MV-4-11 (cell line): Measurements from ENCODE around the gene PTPRE.
"Not testable (repeated sequence)": the region's sequence is repeated elsewhere in the genome, so short reads cannot be mapped to it uniquely, and the experiment has no call there.

ENCODE experiments used
- DNase-seq: peaks from one replicate; lab custom pipeline; 2025; lab: John Stamatoyannopoulos, UW

The PTPRE gene

GRCh38 chr10:127982601-127983000, 75.7 kb downstream of the PTPRE start:
- DNase-seq = no peak

DNA sequence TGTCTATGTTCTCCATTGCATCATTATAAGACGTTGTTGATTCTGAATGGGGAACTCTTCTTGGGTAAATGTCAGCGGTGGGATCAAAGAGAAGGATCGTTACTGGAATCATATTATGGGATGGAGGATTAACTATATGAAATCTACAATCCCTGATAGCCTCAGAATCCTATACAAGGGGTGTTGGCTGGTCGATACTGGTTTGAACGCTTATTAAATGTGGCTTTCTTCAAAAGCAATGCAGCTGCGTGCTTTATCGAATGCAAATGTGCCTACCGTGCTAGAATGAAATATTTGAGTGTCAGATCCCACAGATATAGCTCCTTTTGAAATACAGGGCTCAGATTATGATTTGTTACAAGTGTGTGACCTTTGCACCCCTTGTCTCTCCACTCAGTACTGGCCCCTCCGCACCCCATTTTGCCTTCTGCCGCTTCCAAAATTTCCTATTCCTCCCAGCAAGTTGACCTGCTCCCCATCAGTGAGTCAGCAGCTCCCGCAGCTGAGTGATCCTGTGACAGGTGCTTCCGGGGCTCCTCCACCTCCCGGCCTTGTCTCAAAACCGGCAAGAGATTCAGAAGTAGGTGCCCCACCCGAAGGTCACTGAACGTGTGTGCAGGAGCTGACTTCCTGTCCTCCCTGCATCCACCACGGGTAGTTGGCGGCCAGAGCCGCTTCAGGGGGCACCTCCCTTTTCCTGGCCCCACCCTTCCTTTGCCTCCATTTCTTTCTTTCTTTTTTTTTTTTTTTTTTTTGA, 76.6 kb downstream of the PTPRE start:
- no peak for DNase-seq

GRCh38 chr10:127984945-127985344, 78.0 kb downstream of the PTPRE start:
- DNase-seq = no peak

DNA sequence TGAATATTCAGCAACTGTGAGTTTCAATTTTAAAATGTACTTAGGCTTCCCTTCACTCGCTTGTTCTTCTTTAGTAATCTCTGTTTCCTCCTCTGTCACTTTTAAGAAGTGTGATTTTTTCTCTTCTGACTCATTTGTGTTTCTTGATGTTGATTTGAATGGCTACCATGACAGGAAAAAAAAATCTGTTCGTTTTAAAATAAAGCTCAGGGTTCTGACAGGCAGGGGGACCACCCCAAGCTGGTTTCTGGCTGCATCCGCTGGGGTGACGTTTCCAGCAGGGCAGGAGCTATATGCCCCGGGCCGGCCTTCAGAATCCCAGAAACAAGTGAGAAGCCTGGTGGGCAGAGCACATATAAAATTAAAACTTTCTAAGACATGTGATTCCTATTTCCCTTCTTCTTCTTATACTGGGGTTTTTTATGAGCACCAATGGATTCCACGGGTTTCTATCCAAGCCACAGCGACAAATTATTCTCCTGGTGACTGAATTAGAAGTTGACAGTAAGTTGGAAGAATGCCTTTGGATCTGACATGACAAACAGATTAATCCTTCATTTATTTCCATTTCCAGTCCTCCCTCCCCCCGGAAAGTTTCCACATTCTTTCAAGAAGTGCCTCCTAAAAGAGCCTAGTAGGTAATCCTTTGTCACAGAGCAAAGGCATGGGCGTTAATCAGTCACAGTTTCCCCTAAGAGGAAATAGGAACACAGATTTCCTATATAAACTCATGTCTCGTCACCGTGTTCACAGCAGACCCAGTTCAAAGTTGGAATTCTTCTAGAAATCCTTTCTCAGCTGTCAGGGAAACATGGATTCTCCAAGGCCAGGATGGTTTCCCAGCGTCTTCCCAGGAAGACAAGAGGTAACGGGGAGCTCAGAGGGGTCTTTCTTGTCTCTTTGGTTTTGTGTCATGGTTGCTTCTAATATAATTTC, 79.9 kb downstream of the PTPRE start:
- no peak for DNase-seq

DNA sequence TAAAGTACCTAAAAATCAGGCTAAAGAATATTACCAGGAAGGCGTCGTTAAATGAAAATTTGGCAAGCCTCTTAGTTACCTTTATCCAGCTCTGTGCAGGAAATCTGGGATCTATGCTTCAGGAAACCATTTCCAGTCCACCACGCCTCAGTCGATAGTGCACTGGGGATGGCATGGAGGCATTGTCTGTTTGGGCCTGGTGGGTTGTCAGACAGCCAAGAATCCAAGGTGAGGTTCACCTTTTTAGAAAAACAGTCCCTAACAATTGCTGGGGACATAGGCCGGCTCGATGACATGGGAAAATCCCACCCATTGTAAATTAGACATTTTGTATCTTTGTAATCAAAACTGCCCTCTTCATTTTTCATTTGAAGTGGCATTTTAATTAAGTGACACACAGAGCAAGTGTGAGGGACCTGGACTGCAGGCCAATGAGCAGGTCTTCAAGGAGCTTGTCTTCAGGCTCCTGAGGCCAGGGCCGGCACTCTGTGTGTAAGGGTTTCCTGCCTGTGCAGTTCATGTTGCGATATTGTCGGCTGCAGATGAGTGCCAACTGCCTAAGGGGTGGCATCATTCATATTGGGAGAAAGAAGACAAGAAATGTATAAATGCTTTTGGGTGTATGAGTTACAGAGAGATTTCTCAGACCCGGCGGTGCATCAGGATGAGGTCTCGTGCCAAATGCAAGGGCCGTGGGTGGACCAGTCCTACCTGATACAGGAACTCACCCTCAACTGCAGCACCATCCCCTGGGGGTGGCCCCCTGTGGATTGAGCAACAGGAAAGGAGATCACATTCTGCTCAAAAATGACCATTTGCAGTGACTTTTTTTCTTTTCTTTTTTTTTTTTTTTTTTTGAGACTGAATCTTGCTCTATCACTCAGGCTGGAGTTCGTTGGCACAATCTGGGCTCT, 80.8 kb downstream of the PTPRE start:
- DNase-seq = no peak

- no peak for DNase-seq
Observed at GRCh38 chr10:127989481-127990012, 82.6 kb downstream of the PTPRE start.

GRCh38 chr10:127990132-127990788, 83.4 kb downstream of the PTPRE start:
- not testable (repeated sequence) for DNase-seq

DNA sequence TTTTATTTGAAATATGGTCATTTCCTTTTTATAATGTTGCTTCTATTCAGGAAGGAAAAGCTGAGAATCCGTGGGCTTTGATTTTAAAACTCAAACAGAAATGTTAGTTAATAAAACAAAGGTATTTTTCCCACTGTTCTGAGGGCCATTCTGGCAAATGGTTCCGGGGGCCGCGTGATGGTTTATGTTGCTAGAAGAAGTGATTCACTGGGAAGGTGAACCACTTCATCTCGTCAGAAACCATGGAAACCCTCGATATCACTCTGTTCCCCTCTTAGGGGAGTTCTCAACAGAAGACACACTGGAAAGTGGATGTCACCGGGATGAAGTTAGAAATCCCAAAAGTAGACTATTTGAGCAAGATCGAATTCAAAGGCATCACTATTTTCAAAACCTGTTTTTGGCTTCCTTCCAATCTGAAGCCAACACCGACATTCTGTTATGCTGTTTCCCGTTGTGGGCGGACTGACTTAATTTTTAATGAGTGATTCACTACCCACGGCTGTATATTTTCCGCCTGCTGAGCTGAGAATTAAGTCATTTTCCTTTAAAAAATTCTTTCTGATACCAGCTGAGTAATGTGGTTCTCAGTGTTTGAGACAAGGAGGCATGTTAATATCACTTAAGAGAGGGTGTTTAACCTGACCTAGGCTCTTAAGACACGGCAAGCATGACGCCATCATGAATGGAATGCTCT, 84.1 kb downstream of the PTPRE start:
- DNase-seq = no peak

DNA sequence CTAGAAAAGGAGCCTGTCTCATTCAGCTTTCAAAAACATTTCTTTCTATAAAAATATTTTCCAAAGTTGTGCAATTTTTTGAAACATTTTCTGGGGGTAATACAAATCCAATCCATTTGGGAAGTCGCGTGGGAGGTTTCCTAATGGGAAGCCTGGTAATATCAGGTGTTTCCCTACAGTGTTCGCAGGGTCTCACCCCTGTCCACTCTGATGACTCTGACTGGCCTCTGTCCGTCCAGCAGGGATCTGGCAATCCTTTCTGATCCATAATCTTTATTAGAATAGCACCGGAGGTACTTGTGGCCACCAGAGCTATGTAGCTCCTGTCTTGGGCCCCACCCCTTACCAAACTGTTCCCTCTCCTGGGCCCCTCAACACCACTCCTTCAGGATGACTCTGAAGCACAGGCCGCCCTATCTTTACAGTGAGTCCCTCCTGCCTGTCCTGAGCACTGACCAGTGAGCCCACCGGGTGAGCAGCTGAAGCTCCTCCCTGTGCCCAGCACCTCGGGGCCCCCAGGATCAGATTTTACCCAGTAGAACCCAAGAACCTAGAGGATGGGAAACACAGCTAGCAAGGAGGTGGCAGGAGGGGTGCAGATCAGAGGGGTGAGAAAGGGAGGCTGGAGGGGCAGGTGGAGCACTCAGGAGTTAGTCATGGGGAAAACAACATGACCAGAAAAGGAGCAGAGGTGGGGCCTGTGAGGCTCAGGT, 84.8 kb downstream of the PTPRE start:
- DNase-seq = no peak

DNA sequence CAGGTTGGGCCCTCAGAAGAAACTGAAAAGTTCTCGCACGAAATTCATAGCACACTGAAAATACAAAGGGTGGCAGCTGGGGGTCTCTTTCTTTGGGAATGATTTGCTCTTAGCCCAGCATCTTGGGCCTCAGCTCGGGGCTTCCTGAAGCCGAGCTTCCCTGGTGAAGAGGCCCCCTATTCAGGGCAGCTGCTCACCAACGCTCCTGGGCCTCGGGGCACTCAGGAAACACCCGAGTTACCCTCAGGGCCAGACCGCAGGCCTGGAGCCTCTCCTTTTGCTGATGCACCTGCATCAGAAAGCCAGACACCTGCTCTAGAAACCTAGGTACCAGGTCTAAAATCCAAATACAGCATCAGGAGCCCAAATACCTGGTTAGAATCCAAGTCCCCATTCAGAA, 85.5 kb downstream of the PTPRE start:
- no peak for DNase-seq

DNA sequence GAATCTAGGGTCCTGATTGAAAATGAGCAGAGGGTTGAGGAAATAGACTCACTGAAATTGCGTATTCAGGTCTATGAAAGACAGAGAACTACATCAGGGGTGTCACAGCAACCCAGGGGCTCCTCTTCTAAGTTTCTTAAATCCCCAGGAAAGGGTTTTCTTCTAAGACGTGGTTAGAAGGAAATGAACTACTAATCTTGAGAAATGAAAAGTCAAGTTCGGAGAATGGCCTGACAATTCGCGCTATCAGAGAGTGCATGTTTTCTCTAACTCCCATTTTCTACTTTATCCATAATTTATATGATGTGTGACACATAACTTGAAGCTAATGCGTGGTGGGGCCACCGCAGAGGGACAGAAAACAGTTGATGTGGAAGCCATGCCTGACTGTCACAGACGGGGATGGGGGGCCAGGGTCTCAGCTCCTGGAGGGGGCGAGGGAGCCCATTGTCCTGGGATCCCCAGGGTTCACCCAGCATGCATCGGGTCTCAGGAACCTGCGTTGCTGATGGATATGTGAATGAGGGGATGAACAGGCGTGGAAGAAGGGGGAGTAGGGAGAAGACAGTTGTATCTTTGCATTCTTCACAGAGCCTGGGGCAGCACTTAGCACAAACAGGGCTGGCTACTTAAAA, 86.3 kb downstream of the PTPRE start:
- no peak for DNase-seq

DNA sequence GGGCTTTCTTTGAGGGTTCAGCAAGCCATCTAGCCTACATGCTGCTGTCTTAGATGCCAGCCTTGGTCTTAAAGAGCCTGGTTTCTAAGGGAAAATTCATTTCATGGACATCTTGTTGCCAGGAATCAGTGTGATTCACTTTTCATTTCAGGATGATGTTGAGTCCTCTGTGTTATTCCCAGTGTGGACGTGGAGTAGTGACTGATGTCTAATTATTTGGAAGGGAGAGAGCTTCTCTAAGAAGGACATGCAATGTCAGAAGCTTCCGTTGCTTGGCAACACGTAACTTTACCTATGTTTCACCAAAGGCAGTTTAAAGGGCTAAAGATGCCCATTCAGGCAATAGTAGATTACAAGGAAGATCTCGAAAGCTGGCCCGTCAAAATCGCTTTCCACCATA, 89.0 kb downstream of the PTPRE start:
- no peak for DNase-seq

GRCh38 chr10:127996586-127996985, 89.7 kb downstream of the PTPRE start:
- DNase-seq = no peak

DNA sequence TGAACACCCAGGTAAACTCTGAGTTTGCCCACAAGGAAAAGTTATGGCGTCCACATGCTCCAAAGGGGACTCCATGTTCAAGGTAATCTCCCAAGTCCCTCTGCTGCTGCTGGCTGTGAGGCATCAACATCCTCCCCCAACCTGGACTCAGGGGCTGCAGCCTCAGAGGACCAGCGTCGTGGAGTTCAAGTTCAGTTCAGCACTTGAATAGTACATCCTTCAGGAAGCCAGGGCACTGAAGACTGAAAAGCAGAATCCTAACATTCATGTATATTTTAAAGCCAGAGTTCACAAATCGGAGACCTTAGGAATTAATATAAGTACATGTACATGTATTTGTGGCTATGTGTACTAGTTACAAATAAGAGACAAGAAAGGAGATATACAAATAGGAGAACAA, 90.4 kb downstream of the PTPRE start:
- no peak for DNase-seq

DNA sequence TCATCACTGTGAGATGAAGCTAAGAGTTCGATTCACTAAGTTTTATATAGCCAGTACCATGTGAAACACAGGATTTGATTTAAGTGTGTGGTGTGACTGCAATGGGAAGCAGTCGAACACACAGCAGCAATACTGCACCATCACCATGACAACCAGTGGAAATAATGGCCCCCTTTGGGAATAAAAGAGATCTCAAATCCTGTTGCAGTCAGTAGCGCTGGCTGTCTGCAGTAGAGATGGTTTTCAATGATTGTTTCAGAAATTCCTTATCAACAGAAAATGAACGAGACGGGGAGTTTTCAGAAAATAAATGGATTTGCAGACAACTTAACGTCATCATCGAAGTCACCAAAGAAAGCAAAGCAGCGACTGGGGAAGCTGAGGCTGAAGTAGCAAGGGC, 91.0 kb downstream of the PTPRE start:
- no peak for DNase-seq

- DNase-seq = peak; percentile 78
Observed at GRCh38 chr10:127998501-127999144, 91.7 kb downstream of the PTPRE start.

GRCh38 chr10:127999297-128000129, 92.6 kb downstream of the PTPRE start:
- no peak for DNase-seq
